Measurements from ENCODE around the gene SLC9C2.
"Not testable (repeated sequence)": the region's sequence is repeated elsewhere in the genome, so short reads cannot be mapped to it uniquely, and the experiment has no call there.

DNA sequence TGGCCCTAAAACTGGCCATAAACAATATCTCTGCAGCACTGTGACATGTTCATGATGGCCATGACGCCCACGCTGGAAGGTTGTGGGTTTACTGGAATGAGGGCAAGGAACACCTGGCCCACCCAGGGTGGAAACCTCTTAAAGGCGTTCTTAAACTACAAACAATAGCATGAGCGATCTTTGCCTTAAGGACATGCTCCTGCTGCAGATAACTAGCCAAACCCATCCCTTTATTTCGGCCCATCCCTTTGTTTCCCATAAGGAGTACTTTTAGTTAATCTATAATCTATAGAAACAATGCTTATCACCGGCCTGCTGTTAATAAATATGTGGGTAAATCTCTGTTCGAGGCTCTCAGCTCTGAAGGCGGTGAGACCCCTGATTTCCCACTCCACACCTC lies 109.7 kb downstream of the SLC9C2 start:
- TF ChIP-seq, protein P1, sequence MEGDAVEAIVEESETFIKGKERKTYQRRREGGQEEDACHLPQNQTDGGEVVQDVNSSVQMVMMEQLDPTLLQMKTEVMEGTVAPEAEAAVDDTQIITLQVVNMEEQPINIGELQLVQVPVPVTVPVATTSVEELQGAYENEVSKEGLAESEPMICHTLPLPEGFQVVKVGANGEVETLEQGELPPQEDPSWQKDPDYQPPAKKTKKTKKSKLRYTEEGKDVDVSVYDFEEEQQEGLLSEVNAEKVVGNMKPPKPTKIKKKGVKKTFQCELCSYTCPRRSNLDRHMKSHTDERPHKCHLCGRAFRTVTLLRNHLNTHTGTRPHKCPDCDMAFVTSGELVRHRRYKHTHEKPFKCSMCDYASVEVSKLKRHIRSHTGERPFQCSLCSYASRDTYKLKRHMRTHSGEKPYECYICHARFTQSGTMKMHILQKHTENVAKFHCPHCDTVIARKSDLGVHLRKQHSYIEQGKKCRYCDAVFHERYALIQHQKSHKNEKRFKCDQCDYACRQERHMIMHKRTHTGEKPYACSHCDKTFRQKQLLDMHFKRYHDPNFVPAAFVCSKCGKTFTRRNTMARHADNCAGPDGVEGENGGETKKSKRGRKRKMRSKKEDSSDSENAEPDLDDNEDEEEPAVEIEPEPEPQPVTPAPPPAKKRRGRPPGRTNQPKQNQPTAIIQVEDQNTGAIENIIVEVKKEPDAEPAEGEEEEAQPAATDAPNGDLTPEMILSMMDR (IDR thresholded peaks at IDR 0.05) = not testable (repeated sequence)
- TF ChIP-seq POLR2A (IDR thresholded peaks at IDR 0.05); POLR2AphosphoS5 (IDR thresholded peaks at IDR 0.05); EP300 (IDR thresholded peaks at IDR 0.05; ENCODE audit: low read depth): not testable (repeated sequence)
